DMS153 (cell line): ENCODE data around the gene AKT1.

Experiments
- DNase-seq: peaks from one replicate; lab custom pipeline; 2025; lab: John Stamatoyannopoulos, UW

AKT1 gene

DNA sequence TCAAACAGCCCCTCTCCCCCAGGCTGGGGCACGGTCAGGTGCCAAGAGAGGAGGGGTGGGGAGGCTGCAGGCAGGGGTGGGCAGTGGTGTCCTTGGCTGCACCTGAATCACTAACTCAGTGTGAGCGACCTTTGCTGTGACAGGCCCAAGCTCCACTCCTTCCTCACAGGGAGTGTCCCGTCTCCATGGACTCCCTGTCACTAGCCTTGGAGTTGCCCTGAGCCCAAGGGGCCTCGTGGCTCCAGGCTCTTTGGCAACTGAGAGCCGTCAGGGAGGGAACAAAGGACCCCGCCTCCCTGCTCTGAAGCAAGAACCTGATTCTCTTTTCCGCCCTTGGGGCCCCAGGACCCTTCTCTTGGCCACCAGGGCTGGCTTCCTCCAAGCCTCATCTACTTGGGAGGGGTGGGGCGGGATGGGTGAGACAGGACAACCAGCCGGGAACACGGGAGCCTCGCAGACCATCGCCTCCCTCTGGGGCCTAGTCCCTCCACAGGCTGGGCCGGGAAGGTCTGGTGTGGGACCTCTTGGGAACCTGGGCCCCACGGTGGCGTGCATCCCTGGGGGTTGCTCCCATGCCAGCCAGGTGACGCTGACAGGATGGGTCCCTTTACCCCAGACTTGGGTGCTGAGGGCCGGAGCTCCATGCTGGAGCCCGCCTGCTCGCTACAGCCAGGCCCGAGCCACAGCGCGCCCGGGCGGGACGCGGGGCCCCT, 72.5 kb downstream of the AKT1 start:
- no peak for DNase-seq

GRCh38 chr14:104721505-104722431, 73.8 kb downstream of the AKT1 start:
- DNase-seq, result no peak
